SK-N-SH (cell line): ENCODE measurements around the gene ACOT7.

Experiments used
- NFIC ChIP-seq: IDR thresholded peaks from 2 replicates; pipeline ENCODE4 v1.4.0; 2012; ENCODE audit warnings: borderline replicate concordance
- USF1 ChIP-seq: IDR thresholded peaks from 2 replicates; pipeline ENCODE4 v1.4.0; 2012; ENCODE audit warnings: low read depth, borderline replicate concordance

- TF ChIP-seq NFIC (no peak), USF1 (no peak)
Observed at GRCh38 chr1:6314503-6314902, 79.1 kb downstream of the ACOT7 start.
